ENCODE results near the gene TBX21.

The TBX21 gene

DNA sequence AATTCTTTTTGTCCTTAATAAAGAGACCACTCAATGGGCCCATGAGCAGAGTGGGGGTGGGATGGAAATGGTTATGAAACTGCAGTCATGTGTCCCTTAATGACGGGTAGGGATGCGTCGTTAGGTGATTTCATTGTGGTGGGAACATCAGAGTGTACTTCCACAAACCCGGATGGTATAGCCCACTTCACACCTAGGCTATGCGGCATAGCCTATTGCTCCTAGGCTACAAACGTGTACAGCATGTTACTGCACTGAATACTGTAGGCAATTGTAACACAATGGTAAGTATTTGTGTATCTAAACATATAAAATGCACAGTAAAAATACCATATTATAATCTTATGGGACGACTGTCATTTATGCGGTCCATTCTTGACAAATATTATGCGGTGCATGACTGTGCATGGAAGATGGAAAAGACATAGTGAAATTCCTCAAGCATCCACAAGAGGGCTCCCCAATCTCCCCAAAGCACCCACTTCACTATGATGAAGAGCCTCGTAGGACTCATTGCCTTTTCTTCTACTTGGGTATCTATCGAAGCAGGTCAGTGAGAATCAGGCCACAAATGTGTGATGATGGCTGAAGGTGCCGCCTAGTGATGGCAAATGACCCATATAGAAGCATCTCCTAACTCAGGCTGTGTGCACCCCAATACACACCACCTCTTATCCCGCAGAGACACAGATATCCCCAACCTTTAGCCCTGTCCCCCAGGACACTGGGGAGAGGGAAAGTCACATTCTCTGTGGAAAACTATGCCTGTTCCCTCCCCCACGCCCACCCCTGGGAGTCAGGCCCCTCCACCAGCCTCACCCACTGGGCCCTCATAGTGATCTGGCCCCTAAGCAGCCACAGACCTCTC, 43.5 kb downstream of the TBX21 start:
- Mint-ChIP-seq H3K4me1 (ENCODE audit: low read depth) (no peaks in the 10 kb centered on the region), H3K9me3 (no peaks in the 10 kb centered on the region), H3K27me3 (ENCODE audit: low read depth) (peaks cover 34% of the 10 kb centered on the region), H3K27ac (no peak overlapping the region), H3K36me3 (ENCODE audit: low read depth) (no peaks in the 10 kb centered on the region), H3K4me3 (no peak overlapping the region)
- peak; percentile 12 for DNase-seq (ENCODE audit: low spot score)

DNA sequence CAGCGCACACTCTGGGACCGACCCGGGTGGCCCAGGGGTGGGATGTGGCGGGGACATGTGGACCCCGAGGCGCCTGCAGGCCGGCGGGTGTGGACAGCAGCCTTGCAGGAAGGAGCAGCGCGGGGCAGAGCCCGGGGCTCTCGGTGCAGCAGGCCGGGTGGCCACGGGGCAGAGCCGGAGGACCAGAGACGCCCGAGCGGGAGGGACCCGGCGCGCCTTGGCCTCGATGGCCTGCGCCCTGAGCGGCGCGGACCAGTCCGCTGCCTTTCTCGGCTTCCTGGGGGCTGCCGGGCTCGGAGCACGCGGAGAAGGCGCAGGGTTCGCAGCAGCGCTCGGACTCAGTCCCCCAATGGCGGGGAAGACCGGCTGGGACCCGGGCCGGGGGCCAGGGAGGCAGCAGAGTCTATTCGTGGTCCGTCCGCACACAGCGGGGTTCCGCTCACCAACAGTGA, 45.2 kb downstream of the TBX21 start:
- peaks cover 36% of the 10 kb centered on the region for H3K27me3 Mint-ChIP-seq (ENCODE audit: low read depth)
- H3K9me3 Mint-ChIP-seq: no peaks in the 10 kb centered on the region
- DNase-seq (ENCODE audit: low spot score): no peak
- H3K27ac Mint-ChIP-seq: no peak overlapping the region
- H3K4me3 Mint-ChIP-seq: no peak overlapping the region
- no peaks in the 10 kb centered on the region for H3K36me3 Mint-ChIP-seq (ENCODE audit: low read depth)
- H3K4me1 Mint-ChIP-seq (ENCODE audit: low read depth): no peaks in the 10 kb centered on the region

DNA sequence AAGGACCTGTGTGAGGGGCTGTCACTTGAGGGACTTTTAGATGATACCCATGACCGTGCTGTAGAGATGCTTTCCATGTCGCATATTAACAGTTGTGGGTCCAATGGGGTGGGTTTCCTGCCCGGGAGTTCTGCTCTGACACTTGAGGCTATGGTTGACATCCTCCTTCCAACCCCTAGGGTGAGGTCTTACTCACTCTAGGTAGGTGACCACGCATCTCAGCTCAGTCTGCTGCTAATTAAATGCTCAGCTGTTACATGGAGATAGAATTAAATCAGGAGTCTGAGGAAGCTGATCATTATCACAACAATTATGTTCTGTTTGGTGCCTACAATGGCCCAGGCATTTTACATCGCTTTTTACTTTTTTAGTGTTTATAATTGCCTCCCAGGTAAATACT, 48.4 kb downstream of the TBX21 start:
- H3K27me3 Mint-ChIP-seq (ENCODE audit: low read depth): peaks cover 45% of the 10 kb centered on the region
- no peak for DNase-seq (ENCODE audit: low spot score)
- H3K4me3 Mint-ChIP-seq: no peak overlapping the region
- no peak overlapping the region for H3K27ac Mint-ChIP-seq
- no peaks in the 10 kb centered on the region for H3K36me3 Mint-ChIP-seq (ENCODE audit: low read depth)
- H3K4me1 Mint-ChIP-seq (ENCODE audit: low read depth): no peaks in the 10 kb centered on the region
- no peaks in the 10 kb centered on the region for H3K9me3 Mint-ChIP-seq

DNA sequence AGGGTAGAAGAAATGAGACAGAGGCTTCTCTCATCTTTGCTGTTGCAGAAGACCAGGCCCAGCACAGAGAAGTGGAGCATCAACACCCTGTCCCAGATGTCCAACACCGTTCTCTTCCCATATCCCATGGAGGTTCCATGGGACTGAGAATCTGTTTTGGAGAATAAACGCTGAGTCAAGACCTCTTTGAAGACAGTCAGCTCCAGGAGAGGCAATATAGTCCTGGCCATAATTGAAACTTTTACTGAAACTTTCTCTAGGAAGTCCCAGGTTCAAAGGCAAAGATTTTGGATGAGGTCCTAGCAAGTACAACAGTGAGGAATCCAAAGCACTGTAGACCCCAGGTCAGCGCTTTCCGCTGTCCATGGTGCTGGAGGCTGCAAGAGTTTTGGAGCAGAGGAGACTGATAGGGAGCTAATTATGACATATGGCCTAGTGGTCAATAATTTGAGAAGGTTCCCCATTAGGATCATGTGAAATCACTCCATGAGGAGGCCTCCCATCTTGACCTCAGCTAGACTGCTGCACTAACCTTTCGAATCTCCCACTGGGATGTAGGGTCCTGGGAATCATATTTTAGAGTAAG, 52.6 kb downstream of the TBX21 start:
- Mint-ChIP-seq H3K9me3 (no peaks in the 10 kb centered on the region), H3K27me3 (ENCODE audit: low read depth) (peaks cover 44% of the 10 kb centered on the region), H3K36me3 (ENCODE audit: low read depth) (no peaks in the 10 kb centered on the region), H3K4me1 (ENCODE audit: low read depth) (peaks cover 8% of the 10 kb centered on the region), H3K27ac (no peak overlapping the region), H3K4me3 (no peak overlapping the region)
- no peak for DNase-seq (ENCODE audit: low spot score)

DNA sequence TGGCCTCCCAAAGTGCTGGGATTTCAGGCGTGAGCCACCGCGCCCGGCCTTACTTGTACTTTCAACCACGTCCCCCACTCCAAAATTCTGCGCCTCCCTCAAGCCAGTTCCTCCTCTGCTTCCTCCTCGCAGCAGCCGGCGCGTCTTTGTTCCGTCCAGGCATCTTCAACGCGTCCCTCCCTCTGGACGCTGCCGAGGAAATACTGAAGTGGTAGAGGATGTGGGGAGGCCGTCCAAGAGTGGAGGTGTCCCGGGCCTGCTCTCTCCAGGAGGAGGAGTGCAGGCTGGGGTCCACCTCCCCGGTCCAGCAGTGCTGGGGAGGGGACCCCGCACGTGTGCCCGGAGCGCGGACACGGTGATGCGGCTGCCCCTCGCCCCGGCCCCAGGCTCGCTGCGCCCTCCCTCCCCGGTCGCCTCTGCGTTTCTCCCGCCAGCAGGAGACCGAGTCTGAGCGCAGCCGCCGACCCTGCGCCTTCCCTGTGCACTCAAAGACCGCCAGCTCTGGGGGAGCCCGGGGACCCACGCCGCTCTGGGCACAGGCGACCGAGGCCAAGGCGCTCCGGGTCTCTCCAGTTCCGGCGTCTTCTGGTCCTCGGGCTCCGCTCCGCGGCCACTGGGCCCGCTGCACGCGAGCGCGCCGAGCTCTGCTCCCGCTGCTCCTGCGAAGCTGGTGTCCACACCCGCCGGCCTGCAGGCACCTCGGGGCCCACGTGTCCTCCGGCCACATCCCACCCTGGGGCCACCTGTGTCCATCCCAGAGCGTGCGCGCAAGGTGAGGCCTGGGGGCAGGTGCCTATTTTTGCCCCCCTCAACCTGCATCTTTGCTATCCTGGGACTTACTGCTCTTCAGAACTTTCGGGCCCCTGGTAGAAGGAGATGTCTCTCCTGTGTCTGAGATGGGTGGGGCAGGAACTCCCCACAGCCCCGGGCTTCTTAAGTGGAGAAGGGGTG, 56.9 kb downstream of the TBX21 start:
- Mint-ChIP-seq H3K27ac (no peak overlapping the region), H3K27me3 (ENCODE audit: low read depth) (peaks cover 61% of the 10 kb centered on the region), H3K4me3 (peak overlapping the region; percentile 55), H3K9me3 (no peaks in the 10 kb centered on the region), H3K36me3 (ENCODE audit: low read depth) (no peaks in the 10 kb centered on the region), H3K4me1 (ENCODE audit: low read depth) (peaks cover 11% of the 10 kb centered on the region)
- DNase-seq (ENCODE audit: low spot score): peak; percentile 51

DNA sequence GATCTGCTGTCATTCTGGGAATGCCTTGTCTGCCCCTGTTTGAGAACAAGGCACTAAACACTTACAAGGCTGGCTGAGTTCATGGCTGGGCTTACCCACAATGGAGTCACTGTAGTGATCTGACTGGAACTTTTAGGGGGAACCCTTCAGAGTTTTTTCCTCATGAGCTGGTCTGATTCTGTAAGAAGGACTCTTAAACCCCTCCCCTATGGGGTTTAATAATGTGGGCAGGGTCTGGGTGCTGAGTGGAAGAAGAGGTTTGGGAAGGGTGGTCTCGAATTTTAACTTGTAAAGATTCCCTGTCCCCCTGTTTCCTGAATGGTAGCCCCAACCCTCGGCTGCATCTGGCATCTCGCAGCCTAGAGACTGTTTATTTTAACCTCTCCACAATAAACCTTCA, 58.0 kb downstream of the TBX21 start:
- H3K4me3 Mint-ChIP-seq: peak overlapping the region; percentile 48
- H3K9me3 Mint-ChIP-seq: no peaks in the 10 kb centered on the region
- H3K36me3 Mint-ChIP-seq (ENCODE audit: low read depth): no peaks in the 10 kb centered on the region
- peaks cover 11% of the 10 kb centered on the region for H3K4me1 Mint-ChIP-seq (ENCODE audit: low read depth)
- DNase-seq (ENCODE audit: low spot score): no peak
- H3K27ac Mint-ChIP-seq: no peak overlapping the region
- H3K27me3 Mint-ChIP-seq (ENCODE audit: low read depth): peaks cover 55% of the 10 kb centered on the region

DNA sequence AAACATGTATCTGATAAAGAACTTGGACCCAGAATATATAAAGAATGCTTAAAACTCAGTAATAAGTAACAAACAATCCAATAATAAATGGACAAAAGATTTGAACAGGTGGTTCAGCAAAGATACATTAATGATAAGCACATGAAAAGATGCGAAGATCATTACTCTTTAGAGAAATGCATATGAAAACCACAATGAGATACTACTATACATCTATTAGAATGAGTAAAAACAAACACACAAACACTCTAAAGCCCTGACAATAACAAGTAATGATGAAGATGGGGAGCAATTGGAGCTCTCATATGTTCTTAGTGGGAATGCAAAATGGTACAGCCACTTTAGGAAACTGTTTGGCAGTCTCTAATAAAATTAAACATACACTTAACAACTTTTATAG, 59.4 kb downstream of the TBX21 start:
- DNase-seq (ENCODE audit: low spot score): no peak
- Mint-ChIP-seq H3K27me3 (ENCODE audit: low read depth) (peaks cover 55% of the 10 kb centered on the region), H3K4me3 (no peak overlapping the region), H3K27ac (no peak overlapping the region), H3K9me3 (no peaks in the 10 kb centered on the region), H3K36me3 (ENCODE audit: low read depth) (no peaks in the 10 kb centered on the region), H3K4me1 (ENCODE audit: low read depth) (peaks cover 11% of the 10 kb centered on the region)

DNA sequence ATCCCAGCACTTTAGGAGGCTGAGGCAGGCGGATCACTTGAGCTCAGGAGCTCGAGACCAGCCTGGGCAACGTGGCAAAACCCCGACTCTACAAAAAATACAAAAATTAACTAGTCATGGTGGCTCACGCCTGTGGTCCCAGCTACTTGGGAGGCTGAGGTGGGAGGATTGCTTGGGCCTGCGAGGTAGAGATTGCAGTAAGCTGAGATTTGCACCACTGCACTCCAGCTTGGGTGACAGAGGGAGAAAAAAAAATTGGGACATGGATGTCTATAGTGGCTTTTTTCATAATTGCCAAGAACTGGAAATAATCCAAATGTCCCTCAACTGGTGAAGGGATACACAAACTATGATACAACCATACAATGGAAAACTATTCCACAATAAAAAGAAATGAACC, 59.9 kb downstream of the TBX21 start:
- Mint-ChIP-seq H3K9me3 (no peaks in the 10 kb centered on the region), H3K4me3 (no peak overlapping the region), H3K4me1 (ENCODE audit: low read depth) (peaks cover 11% of the 10 kb centered on the region), H3K36me3 (ENCODE audit: low read depth) (no peaks in the 10 kb centered on the region), H3K27me3 (ENCODE audit: low read depth) (peaks cover 51% of the 10 kb centered on the region), H3K27ac (no peak overlapping the region)
- no peak for DNase-seq (ENCODE audit: low spot score)

Data from T-helper 2 cell treated with Interferon-gamma antibody and Interleukin-4, amounts not matched to agents 5 μg/mL and 100 μg/mL, for 36 hours (primary cell).